SK-N-SH (cell line): ENCODE measurements around the gene TNN. TPM values are rescaled to one million over a fixed set of nuclear protein-coding genes. Genes with fewer than 3 reads are reported as not detected.

Experiments used
- CTCF ChIA-PET: fragments of 300-600, 350-600 bp; formaldehyde crosslinking; extraction: SDS; loops from one replicate; lab custom pipeline; 2021; lab: Yijun Ruan, JAX
- POLR2A ChIA-PET: fragments of 350-600 bp; sonication (Branson Sonifier 250); formaldehyde crosslinking; extraction: SDS; loops from one replicate; lab custom pipeline; 2020; ENCODE audit warnings: antibody characterized with exemption, inconsistent platforms; lab: Yijun Ruan, JAX
- DNase-seq: peaks from one replicate; pipeline ENCODE4 v3.0.0; 2012
- H2AFZ ChIP-seq: fragments of 200-600 bp; sonication (generic); 2 replicates; pipeline ENCODE4 v1.8.1; 2016; ENCODE audit warnings: antibody characterized with exemption, mild to moderate bottlenecking, low read depth
- H3F3A ChIP-seq: fragments of 200-600 bp; sonication (generic); replicated peaks from 2 replicates; pipeline ENCODE3; 2016; ENCODE audit warnings: antibody characterized with exemption, mild to moderate bottlenecking; ENCODE audit not compliant: insufficient read depth
- H3K27ac ChIP-seq, 2 experiments: fragments of 200-500 bp in 1 of 2; fragments of 200-600 bp in 1 of 2; sonication (Bioruptor generic) in 1 of 2; sonication (generic), shearing (Covaris generic) in 1 of 2; 2 replicates each; pipeline versions ENCODE4 v1.5.1 to v1.6.1; 2014 to 2016; ENCODE audit warnings: low read depth in 2 of 2, inconsistent platforms in 1 of 2, low read length in 1 of 2, mild to moderate bottlenecking in 1 of 2, mixed read lengths in 1 of 2
- H3K27me3 ChIP-seq: fragments of 200-600 bp; sonication (generic), shearing (Covaris generic); 2 replicates; pipeline ENCODE4 v1.6.1; 2016; ENCODE audit warnings: mixed run types; ENCODE audit not compliant: insufficient read depth
- H3K36me3 ChIP-seq, 2 experiments: fragments of 200-500 bp in 1 of 2; fragments of 200-600 bp in 1 of 2; sonication (Bioruptor generic) in 1 of 2; sonication (generic) in 1 of 2; replicated peaks in 1 of 2; 2 replicates each; pipeline versions ENCODE3 to v1.5.1; 2014 to 2016; ENCODE audit warnings: low read length in 1 of 2, mild to moderate bottlenecking in 1 of 2; ENCODE audit not compliant: insufficient read depth in 2 of 2, control insufficient read depth in 1 of 2
- H3K4me1 ChIP-seq, 2 experiments: fragments of 200-500 bp in 1 of 2; fragments of 200-600 bp in 1 of 2; sonication (Bioruptor generic) in 1 of 2; sonication (generic), shearing (Covaris generic) in 1 of 2; 2 replicates each; pipeline versions ENCODE4 v1.5.1 to v1.6.1; 2014 to 2016; ENCODE audit warnings: low read depth in 1 of 2, low read length in 1 of 2, mixed run types in 1 of 2; ENCODE audit not compliant: insufficient read depth in 2 of 2, control insufficient read depth in 1 of 2
- H3K4me2 ChIP-seq: fragments of 200-600 bp; sonication (generic), shearing (Covaris generic); 2 replicates; pipeline ENCODE4 v1.6.1; 2017; ENCODE audit warnings: mixed run types
- H3K4me3 ChIP-seq, 2 experiments: fragments of 200-500 bp in 1 of 2; fragments of 200-600 bp in 1 of 2; sonication (Bioruptor generic) in 1 of 2; sonication (generic), shearing (Covaris generic) in 1 of 2; 2 replicates each; pipeline versions ENCODE4 v1.5.1 to v1.8.1; 2014 to 2016; ENCODE audit warnings: low read depth in 2 of 2, inconsistent platforms in 1 of 2, low read length in 1 of 2, mild to moderate bottlenecking in 1 of 2, mixed read lengths in 1 of 2, moderate library complexity in 1 of 2
- H3K79me2 ChIP-seq: fragments of 200-600 bp; sonication (generic); 2 replicates; pipeline ENCODE4 v1.8.1; 2017; ENCODE audit warnings: mild to moderate bottlenecking; ENCODE audit not compliant: insufficient read depth
- H3K9ac ChIP-seq: fragments of 200-600 bp; sonication (generic); 2 replicates; pipeline ENCODE4 v1.6.1; 2017; ENCODE audit warnings: mixed run types
- H3K9me2 ChIP-seq: fragments of 200-600 bp; sonication (generic); 2 replicates; pipeline ENCODE4 v1.6.1; 2017; ENCODE audit warnings: mixed run types
- H3K9me3 ChIP-seq: fragments of 200-600 bp; sonication (generic); 2 replicates; pipeline ENCODE4 v1.6.1; 2017; ENCODE audit warnings: mixed run types, mild to moderate bottlenecking, moderate library complexity
- H4K20me1 ChIP-seq: fragments of 200-600 bp; sonication (generic); 2 replicates; pipeline ENCODE4 v1.6.1; 2017; ENCODE audit warnings: mild to moderate bottlenecking, mixed run types; ENCODE audit not compliant: insufficient read depth
- ELF1 ChIP-seq: IDR thresholded peaks from 2 replicates; pipeline ENCODE4 v1.4.0; 2012
- EP300 ChIP-seq, 2 experiments: IDR thresholded peaks; 2 replicates each; pipeline versions ENCODE4 v1.4.0 to v1.6.1; 2012; ENCODE audit warnings: borderline replicate concordance in 1 of 2, low read depth in 1 of 2, low read length in 1 of 2
- FOXJ3 ChIP-seq: sonication (generic); formaldehyde crosslinking; IDR thresholded peaks from 2 replicates; pipeline ENCODE4 v1.5.1; 2020; ENCODE audit warnings: mild to moderate bottlenecking, missing genetic modification reagents
- GABPA ChIP-seq: IDR thresholded peaks from 2 replicates; pipeline ENCODE4 v1.4.0; 2012; ENCODE audit warnings: low read depth, mild to moderate bottlenecking
- GATA2 ChIP-seq: sonication (generic); formaldehyde crosslinking; IDR thresholded peaks from 2 replicates; pipeline ENCODE4 v1.5.0; 2020; ENCODE audit warnings: mild to moderate bottlenecking, missing genetic modification reagents
- JUND ChIP-seq: IDR thresholded peaks from 2 replicates; pipeline ENCODE4 v1.4.0; 2012
- MEF2A ChIP-seq: IDR thresholded peaks from 2 replicates; pipeline ENCODE4 v1.4.0; 2012; ENCODE audit warnings: low read depth, borderline replicate concordance
- NRF1 ChIP-seq: IDR thresholded peaks from 2 replicates; pipeline ENCODE4 v1.6.1; 2012; ENCODE audit warnings: low read depth, mild to moderate bottlenecking, low read length
- POLR2AphosphoS5 ChIP-seq: IDR thresholded peaks from 2 replicates; pipeline ENCODE4 v1.6.1; 2012; ENCODE audit warnings: low read depth, low read length
- RAD21 ChIP-seq: IDR thresholded peaks from 2 replicates; pipeline ENCODE4 v1.6.1; 2012; ENCODE audit warnings: mild to moderate bottlenecking, low read length
- RCOR1 ChIP-seq: fragments of 150-350 bp; IDR thresholded peaks from 2 replicates; pipeline ENCODE4 v1.6.1; 2017; ENCODE audit warnings: antibody characterized with exemption, low read length
- RFX5 ChIP-seq: IDR thresholded peaks from 2 replicates; pipeline ENCODE4 v1.6.1; 2012; ENCODE audit warnings: mild to moderate bottlenecking, improper control_type of control experiment, low read length
- TEAD4 ChIP-seq: IDR thresholded peaks from 2 replicates; pipeline ENCODE4 v1.4.0; 2012; ENCODE audit warnings: mild to moderate bottlenecking, borderline replicate concordance; ENCODE audit not compliant: insufficient read depth
- YY1 ChIP-seq: IDR thresholded peaks from 2 replicates; pipeline ENCODE4 v1.4.0; 2012; ENCODE audit warnings: low read depth, mild to moderate bottlenecking
- WGBS: methylation state at CpG from one replicate; pipeline ENCODE4 v1.1.6; 2017; ENCODE audit warnings: low lambda C conversion rate; 5-methylcytosine and 5-hydroxymethylcytosine counted together
- polyA plus RNA-seq, 3 experiments: library from polyadenylated mRNA; depleted of rRNA; stranded (reverse); fragments of >200 nt; gene quantifications; 2 replicates each; pipeline ENCODE4 v1.2.3, GENCODE V29; 2012
- TF ChIP-seq, protein P1 (sequence below): IDR thresholded peaks from 2 replicates; pipeline ENCODE4 v1.4.0; 2012; ENCODE audit warnings: low read depth, borderline replicate concordance
- TF ChIP-seq, protein P2 (sequence below): IDR thresholded peaks from 2 replicates; pipeline ENCODE4 v1.6.1; 2012; ENCODE audit warnings: mild to moderate bottlenecking, low read depth, low read length, moderate library complexity
- TF ChIP-seq, protein P3 (sequence below): fragments of 150-350 bp; IDR thresholded peaks from 2 replicates; pipeline ENCODE4 v1.6.1; 2016; ENCODE audit warnings: mild to moderate bottlenecking, low read depth, low read length
- TF ChIP-seq, protein P4 (sequence below): IDR thresholded peaks from 2 replicates; pipeline ENCODE4; 2012
- TF ChIP-seq, protein P5 (sequence below): fragments of 150-350 bp; IDR thresholded peaks from 2 replicates; pipeline ENCODE4 v1.6.1; 2017; ENCODE audit warnings: antibody characterized with exemption, low read length, low read depth, borderline replicate concordance

The TNN gene
- polyA plus RNA-seq, 1 of the 3 experiments (the other 2 are of a cell fraction), result not detected

DNA sequence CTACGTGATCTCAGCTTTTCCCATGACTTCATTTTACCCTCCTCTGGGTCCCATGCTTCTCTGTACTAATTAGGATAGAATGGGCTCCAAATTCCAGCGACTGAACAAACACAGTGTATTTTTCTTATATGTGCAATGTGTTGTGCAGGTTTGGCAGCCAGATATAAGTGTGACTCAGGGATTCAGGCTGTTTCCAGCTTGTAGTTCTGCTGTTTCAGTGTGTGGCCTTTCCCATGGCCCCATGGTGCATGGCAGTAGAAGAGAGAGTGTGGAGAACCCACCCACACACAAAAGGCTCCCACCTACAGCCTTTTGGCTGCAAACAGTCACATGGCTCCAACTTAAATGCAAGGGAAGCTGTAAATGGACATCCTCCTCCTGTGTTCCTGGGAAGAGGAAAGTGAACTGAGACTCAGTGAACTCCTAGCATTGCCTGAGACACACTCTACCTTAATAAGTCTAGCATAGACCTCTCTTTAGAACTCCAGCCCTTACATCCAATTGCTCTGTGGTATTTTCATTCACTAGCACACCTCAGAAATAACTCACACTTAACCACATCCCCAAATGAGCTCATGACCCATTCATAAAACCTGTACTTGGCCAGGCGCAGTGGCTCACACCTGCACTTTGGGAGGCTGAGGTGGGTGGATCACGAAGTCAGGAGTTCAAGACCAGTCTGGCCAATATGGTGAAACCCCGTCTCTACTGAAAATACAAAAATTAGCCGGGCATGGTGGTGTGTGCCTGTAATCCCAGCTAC is 66.2 kb downstream of the TNN start:
- 32% methylated on average over 5 of the region's 6 CpGs for WGBS
- TF ChIP-seq, protein P1, sequence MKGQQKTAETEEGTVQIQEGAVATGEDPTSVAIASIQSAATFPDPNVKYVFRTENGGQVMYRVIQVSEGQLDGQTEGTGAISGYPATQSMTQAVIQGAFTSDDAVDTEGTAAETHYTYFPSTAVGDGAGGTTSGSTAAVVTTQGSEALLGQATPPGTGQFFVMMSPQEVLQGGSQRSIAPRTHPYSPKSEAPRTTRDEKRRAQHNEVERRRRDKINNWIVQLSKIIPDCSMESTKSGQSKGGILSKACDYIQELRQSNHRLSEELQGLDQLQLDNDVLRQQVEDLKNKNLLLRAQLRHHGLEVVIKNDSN, result no peak
- TF ChIP-seq RAD21, result no peak
- no peak for TF ChIP-seq YY1
- no peak for TF ChIP-seq TEAD4
- no peak for TF ChIP-seq MEF2A
- TF ChIP-seq, protein P2, sequence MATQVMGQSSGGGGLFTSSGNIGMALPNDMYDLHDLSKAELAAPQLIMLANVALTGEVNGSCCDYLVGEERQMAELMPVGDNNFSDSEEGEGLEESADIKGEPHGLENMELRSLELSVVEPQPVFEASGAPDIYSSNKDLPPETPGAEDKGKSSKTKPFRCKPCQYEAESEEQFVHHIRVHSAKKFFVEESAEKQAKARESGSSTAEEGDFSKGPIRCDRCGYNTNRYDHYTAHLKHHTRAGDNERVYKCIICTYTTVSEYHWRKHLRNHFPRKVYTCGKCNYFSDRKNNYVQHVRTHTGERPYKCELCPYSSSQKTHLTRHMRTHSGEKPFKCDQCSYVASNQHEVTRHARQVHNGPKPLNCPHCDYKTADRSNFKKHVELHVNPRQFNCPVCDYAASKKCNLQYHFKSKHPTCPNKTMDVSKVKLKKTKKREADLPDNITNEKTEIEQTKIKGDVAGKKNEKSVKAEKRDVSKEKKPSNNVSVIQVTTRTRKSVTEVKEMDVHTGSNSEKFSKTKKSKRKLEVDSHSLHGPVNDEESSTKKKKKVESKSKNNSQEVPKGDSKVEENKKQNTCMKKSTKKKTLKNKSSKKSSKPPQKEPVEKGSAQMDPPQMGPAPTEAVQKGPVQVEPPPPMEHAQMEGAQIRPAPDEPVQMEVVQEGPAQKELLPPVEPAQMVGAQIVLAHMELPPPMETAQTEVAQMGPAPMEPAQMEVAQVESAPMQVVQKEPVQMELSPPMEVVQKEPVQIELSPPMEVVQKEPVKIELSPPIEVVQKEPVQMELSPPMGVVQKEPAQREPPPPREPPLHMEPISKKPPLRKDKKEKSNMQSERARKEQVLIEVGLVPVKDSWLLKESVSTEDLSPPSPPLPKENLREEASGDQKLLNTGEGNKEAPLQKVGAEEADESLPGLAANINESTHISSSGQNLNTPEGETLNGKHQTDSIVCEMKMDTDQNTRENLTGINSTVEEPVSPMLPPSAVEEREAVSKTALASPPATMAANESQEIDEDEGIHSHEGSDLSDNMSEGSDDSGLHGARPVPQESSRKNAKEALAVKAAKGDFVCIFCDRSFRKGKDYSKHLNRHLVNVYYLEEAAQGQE, result no peak
- TF ChIP-seq JUND, result no peak
- TF ChIP-seq POLR2AphosphoS5, result no peak
- TF ChIP-seq FOXJ3 (CRISPR knock-in tag), result no peak
- TF ChIP-seq RFX5, result no peak
- TF ChIP-seq, protein P3, sequence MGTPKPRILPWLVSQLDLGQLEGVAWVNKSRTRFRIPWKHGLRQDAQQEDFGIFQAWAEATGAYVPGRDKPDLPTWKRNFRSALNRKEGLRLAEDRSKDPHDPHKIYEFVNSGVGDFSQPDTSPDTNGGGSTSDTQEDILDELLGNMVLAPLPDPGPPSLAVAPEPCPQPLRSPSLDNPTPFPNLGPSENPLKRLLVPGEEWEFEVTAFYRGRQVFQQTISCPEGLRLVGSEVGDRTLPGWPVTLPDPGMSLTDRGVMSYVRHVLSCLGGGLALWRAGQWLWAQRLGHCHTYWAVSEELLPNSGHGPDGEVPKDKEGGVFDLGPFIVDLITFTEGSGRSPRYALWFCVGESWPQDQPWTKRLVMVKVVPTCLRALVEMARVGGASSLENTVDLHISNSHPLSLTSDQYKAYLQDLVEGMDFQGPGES, result no peak
- no peak for TF ChIP-seq ELF1
- TF ChIP-seq, protein P4, sequence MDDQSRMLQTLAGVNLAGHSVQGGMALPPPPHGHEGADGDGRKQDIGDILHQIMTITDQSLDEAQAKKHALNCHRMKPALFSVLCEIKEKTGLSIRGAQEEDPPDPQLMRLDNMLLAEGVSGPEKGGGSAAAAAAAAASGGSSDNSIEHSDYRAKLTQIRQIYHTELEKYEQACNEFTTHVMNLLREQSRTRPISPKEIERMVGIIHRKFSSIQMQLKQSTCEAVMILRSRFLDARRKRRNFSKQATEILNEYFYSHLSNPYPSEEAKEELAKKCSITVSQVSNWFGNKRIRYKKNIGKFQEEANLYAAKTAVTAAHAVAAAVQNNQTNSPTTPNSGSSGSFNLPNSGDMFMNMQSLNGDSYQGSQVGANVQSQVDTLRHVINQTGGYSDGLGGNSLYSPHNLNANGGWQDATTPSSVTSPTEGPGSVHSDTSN, result no peak
- no peak for TF ChIP-seq GABPA
- no peak for TF ChIP-seq RCOR1
- no peak for TF ChIP-seq NRF1
- TF ChIP-seq, protein P5, sequence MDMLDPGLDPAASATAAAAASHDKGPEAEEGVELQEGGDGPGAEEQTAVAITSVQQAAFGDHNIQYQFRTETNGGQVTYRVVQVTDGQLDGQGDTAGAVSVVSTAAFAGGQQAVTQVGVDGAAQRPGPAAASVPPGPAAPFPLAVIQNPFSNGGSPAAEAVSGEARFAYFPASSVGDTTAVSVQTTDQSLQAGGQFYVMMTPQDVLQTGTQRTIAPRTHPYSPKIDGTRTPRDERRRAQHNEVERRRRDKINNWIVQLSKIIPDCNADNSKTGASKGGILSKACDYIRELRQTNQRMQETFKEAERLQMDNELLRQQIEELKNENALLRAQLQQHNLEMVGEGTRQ, result no peak
- TF ChIP-seq EP300 (IDR thresholded peaks at IDR 0.05; ENCODE audit: borderline replicate concordance in 1 of 2, low read depth in 1 of 2, low read length in 1 of 2), result no peak
- no peak for TF ChIP-seq GATA2 (CRISPR knock-in tag)
- DNase-seq, result no peak
- H2AFZ ChIP-seq, result no peak overlapping the region
- no peaks in the 10 kb centered on the region for H3K9me2 ChIP-seq
- no peaks in the 10 kb centered on the region for H3F3A ChIP-seq
- H3K36me3 ChIP-seq, result no peaks in the 10 kb centered on the region
- H3K27ac ChIP-seq, result no peak overlapping the region
- H3K27me3 ChIP-seq, result no peaks in the 10 kb centered on the region
- H3K4me3 ChIP-seq, result no peak overlapping the region
- H4K20me1 ChIP-seq, result no peaks in the 10 kb centered on the region
- ChIA-PET CTCF (interaction anchor here (1.1 to 10.0 kb wide), 6 partner anchors 8 to 185 kb away, joined by 3 to 54 read pairs (median 20); no protein-coding TSS in a partner anchor), POLR2A (no interaction called here)
- no peaks in the 10 kb centered on the region for H3K79me2 ChIP-seq
- peaks cover 0 to 10% of the 10 kb centered on the region in 2 experiments; a peak in 1 of 4 replicates for H3K4me1 ChIP-seq
- H3K9me3 ChIP-seq, result no peaks in the 10 kb centered on the region
- no peak overlapping the region for H3K4me2 ChIP-seq
- H3K9ac ChIP-seq, result no peak overlapping the region
